ENCODE data around the gene DNAJC7. TPM values are rescaled to one million over a fixed set of nuclear protein-coding genes. Genes with fewer than 3 reads are reported as not detected.

Gene DNAJC7
- total RNA-seq, 6 experiments from 2014 or later = 85.0 to 115 (median 100) TPM

DNA sequence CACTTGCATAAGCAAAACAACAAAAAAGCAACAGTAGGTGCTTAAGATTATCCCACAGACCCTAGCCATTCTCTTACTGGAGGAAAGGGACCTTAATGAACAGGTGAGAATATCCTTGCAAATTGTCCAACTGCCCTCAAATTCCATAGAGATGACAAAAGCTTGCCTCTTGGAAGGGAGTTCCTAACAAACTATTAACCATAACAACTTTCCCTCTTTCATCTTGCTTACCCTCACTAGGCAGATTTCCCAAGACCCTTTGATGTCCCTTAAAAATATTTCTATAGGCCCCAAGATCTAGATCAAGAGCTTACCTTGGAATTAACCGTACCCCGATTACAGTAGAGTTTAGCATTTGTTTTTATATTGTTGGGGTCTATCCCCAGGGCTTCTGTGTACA is 28.8 kb downstream of the DNAJC7 start:
- Mint-ChIP-seq H3K4me3 (no peak overlapping the region), H3K4me1 (ENCODE audit: low read depth) (peaks cover 19% of the 10 kb centered on the region), H3K27ac (no peak overlapping the region; the same call in 1 of the 2 replicates), H3K36me3 (ENCODE audit: low read depth) (peaks cover 59% of the 10 kb centered on the region), H3K27me3 (ENCODE audit: insufficient read depth) (no peaks in the 10 kb centered on the region; the same call in 1 of the 2 replicates), H3K9me3 (no peaks in the 10 kb centered on the region)
- DNase-seq = no peak
- TF ChIP-seq, protein P1, sequence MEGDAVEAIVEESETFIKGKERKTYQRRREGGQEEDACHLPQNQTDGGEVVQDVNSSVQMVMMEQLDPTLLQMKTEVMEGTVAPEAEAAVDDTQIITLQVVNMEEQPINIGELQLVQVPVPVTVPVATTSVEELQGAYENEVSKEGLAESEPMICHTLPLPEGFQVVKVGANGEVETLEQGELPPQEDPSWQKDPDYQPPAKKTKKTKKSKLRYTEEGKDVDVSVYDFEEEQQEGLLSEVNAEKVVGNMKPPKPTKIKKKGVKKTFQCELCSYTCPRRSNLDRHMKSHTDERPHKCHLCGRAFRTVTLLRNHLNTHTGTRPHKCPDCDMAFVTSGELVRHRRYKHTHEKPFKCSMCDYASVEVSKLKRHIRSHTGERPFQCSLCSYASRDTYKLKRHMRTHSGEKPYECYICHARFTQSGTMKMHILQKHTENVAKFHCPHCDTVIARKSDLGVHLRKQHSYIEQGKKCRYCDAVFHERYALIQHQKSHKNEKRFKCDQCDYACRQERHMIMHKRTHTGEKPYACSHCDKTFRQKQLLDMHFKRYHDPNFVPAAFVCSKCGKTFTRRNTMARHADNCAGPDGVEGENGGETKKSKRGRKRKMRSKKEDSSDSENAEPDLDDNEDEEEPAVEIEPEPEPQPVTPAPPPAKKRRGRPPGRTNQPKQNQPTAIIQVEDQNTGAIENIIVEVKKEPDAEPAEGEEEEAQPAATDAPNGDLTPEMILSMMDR (IDR thresholded peaks at IDR 0.05) = no peak

DNA sequence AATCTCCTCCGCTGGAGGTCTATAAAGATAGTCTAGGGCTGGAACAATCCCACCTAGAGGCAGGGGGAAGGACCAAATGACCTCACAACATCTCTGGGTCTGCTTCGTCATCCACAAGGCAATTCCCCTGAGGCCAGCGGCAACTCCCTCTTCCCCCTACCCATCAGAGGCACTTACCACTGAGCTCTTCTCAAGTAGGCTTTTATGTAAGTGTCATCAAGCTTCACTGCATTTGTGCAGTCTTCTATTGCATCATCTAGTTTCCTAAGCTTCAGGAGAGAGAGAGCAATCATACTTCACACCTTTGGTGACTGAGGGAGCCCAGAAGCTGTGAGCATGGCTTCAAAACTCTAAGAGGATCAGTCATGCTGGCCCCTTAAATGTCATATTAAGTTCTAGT is 29.6 kb downstream of the DNAJC7 start:
- TF ChIP-seq, protein P1 (IDR thresholded peaks at IDR 0.05) = no peak
- DNase-seq = no peak
- H3K27ac Mint-ChIP-seq = peak overlapping the region; percentile 9; the same call in 1 of the 2 replicates
- H3K4me3 Mint-ChIP-seq = no peak overlapping the region
- H3K4me1 Mint-ChIP-seq (ENCODE audit: low read depth) = peaks cover 11% of the 10 kb centered on the region
- no peaks in the 10 kb centered on the region; the same call in 1 of the 2 replicates for H3K27me3 Mint-ChIP-seq (ENCODE audit: insufficient read depth)
- H3K36me3 Mint-ChIP-seq (ENCODE audit: low read depth) = peaks cover 55% of the 10 kb centered on the region
- no peaks in the 10 kb centered on the region for H3K9me3 Mint-ChIP-seq

DNA sequence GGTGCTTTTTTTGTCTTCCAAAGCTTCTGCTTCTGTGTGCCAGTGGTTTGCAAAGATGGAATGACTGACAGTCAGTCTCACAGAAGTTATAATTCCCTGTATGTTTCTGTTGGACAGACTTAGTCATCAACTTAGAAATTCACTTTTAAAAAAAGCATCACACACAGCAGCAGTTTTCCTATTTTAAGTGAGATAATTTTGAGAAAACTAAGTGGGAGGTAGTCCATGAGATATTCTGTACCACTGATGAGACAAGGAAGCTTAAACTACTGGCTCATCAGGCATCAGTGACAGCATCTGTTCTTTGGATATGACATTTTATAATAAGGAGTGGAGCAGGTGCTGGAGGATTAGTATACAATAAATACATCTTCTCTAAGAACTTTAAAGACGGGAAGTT is 30.6 kb downstream of the DNAJC7 start:
- Mint-ChIP-seq H3K4me1 (ENCODE audit: low read depth) (peaks cover 13% of the 10 kb centered on the region), H3K27ac (no peak overlapping the region), H3K36me3 (ENCODE audit: low read depth) (peaks cover 59% of the 10 kb centered on the region), H3K9me3 (no peaks in the 10 kb centered on the region), H3K27me3 (ENCODE audit: insufficient read depth) (peaks cover under 1% of the 10 kb centered on the region), H3K4me3 (no peak overlapping the region)
- no peak for DNase-seq
- TF ChIP-seq, protein P1 (IDR thresholded peaks at IDR 0.05) = no peak

DNA sequence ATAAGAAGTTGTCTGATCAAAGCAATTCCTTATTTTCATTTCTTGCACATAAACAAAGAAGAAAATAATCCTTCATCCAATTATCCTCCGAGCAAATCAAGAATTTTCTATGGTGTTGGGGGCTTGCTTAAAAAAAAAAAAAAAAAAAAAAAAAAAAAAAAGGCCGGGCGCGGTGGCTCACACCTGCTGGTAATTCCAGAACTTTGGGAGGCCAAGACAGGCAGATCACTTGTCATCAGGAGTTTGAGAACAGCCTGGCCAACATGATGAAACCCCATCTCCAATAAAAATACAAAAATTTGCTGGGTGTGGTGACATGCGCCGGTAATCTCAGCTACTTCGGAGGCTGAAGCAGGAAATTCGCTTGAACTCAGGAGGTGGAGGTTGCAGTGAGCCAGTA is 31.3 kb downstream of the DNAJC7 start:
- H3K9me3 Mint-ChIP-seq = no peaks in the 10 kb centered on the region
- H3K4me1 Mint-ChIP-seq (ENCODE audit: low read depth) = peaks cover 13% of the 10 kb centered on the region
- DNase-seq = no peak
- H3K27me3 Mint-ChIP-seq (ENCODE audit: insufficient read depth) = peaks cover 2% of the 10 kb centered on the region
- no peak overlapping the region for H3K4me3 Mint-ChIP-seq
- no peak overlapping the region for H3K27ac Mint-ChIP-seq
- TF ChIP-seq, protein P1 (IDR thresholded peaks at IDR 0.05) = no peak
- H3K36me3 Mint-ChIP-seq (ENCODE audit: low read depth) = peaks cover 56% of the 10 kb centered on the region

DNA sequence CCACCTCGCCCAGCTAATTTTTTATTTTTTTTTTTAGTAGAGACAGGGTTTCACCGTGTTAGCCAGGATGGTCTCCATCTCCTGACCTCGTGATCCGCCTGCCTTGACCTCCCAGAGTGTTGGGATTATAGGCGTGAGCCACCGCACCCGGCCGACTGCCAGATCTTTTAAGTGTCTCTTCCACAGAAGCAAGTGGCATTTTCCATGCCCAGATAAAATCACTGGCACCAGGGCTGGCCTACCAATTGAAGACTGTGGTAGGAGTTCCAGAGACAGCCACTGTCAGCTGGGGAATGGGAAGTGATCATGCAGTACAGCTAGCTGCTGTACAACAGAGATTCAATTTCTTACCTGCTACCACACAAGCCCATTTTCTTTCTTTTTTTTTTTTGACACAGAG is 32.8 kb downstream of the DNAJC7 start:
- Mint-ChIP-seq H3K36me3 (ENCODE audit: low read depth) (peaks cover 58% of the 10 kb centered on the region), H3K4me1 (ENCODE audit: low read depth) (peaks cover 13% of the 10 kb centered on the region), H3K27me3 (ENCODE audit: insufficient read depth) (peaks cover 2% of the 10 kb centered on the region), H3K9me3 (no peaks in the 10 kb centered on the region), H3K4me3 (no peak overlapping the region), H3K27ac (no peak overlapping the region)
- DNase-seq = no peak
- TF ChIP-seq, protein P1 (IDR thresholded peaks at IDR 0.05) = no peak
